ENCODE data around the gene SUPT3H. TPM values are rescaled to one million over a fixed set of nuclear protein-coding genes. Genes with fewer than 3 reads are reported as not detected.

SUPT3H gene
- total RNA-seq, 1 experiment from 2014 or later, result 3.6 TPM

- intact Hi-C loops (cut with micrococcal nuclease), result no loop called here
- H3K9me3 ChIP-seq (ENCODE audit: low read length), result no peaks in the 10 kb centered on the region
Measured at GRCh38 chr6:45003961-45004360, 373.8 kb downstream of the SUPT3H start.

GRCh38 chr6:45003387-45003786 is 374.3 kb downstream of the SUPT3H start:
- H2AFZ ChIP-seq (ENCODE audit: low read length), result no peak overlapping the region

More at GRCh38 chr6:45003961-45004360, 373.8 kb downstream of the SUPT3H start:
- Histone ChIP-seq H3K4me3 (ENCODE audit: low read length) (no peak overlapping the region), H3K27me3 (ENCODE audit: low read length) (no peaks in the 10 kb centered on the region), H3K79me2 (ENCODE audit: low read length) (no peaks in the 10 kb centered on the region), H3K9ac (ENCODE audit: low read length) (no peak overlapping the region), H3F3A (ENCODE audit: low read length, unreplicated experiment) (no peaks in the 10 kb centered on the region), H3K36me3 (ENCODE audit: low read depth, low read length) (no peaks in the 10 kb centered on the region), H4K20me1 (ENCODE audit: low read length) (no peaks in the 10 kb centered on the region), H3K27ac (ENCODE audit: low read length) (no peak overlapping the region), H3K4me1 (ENCODE audit: insufficient read depth, low read length) (no peaks in the 10 kb centered on the region), H2AFZ (ENCODE audit: low read length) (no peak overlapping the region), H3K9me2 (replicated peaks; ENCODE audit: low read length) (no peaks in the 10 kb centered on the region), H3K4me2 (ENCODE audit: low read length) (no peak overlapping the region)
- BruUV-seq (replicated peaks), result no TSS peak
- DNase-seq (no peak), ATAC-seq (no peak)
- POLR2A ChIA-PET (ENCODE audit: unreplicated experiment), result no interaction called here
- no peak for TF ChIP-seq CTCF (conservative IDR thresholded peaks at IDR 0.05; ENCODE audit: low read depth, low read length)
- no peak for TF ChIP-seq EZH2phosphoT487 (IDR thresholded peaks at IDR 0.05; ENCODE audit: borderline replicate concordance, low read length)
- no peak for TF ChIP-seq EZH2 (IDR thresholded peaks at IDR 0.05; ENCODE audit: low read length, unreplicated experiment)
- CTCF ChIA-PET, result no interaction called here

More at GRCh38 chr6:45003387-45003786, 374.3 kb downstream of the SUPT3H start:
- no peaks in the 10 kb centered on the region for H3K36me3 ChIP-seq (ENCODE audit: low read depth, low read length)
- TF ChIP-seq EZH2phosphoT487 (IDR thresholded peaks at IDR 0.05; ENCODE audit: borderline replicate concordance, low read length) (no peak), EZH2 (IDR thresholded peaks at IDR 0.05; ENCODE audit: low read length, unreplicated experiment) (no peak), CTCF (conservative IDR thresholded peaks at IDR 0.05; ENCODE audit: low read depth, low read length) (no peak)
- no peak overlapping the region for H3K4me2 ChIP-seq (ENCODE audit: low read length)
- no peaks in the 10 kb centered on the region for H3K9me3 ChIP-seq (ENCODE audit: low read length)
- POLR2A ChIA-PET (ENCODE audit: unreplicated experiment), result no interaction called here
- H3K79me2 ChIP-seq (ENCODE audit: low read length), result no peaks in the 10 kb centered on the region
- no peaks in the 10 kb centered on the region for H3F3A ChIP-seq (ENCODE audit: low read length, unreplicated experiment)
- H3K27ac ChIP-seq (ENCODE audit: low read length), result no peak overlapping the region
- intact Hi-C loops (cut with micrococcal nuclease), result no loop called here
- DNase-seq (no peak), ATAC-seq (no peak)
- no peak overlapping the region for H3K4me3 ChIP-seq (ENCODE audit: low read length)
- CTCF ChIA-PET, result no interaction called here
- H3K9me2 ChIP-seq (replicated peaks; ENCODE audit: low read length), result no peaks in the 10 kb centered on the region
- no peak overlapping the region for H3K9ac ChIP-seq (ENCODE audit: low read length)
- no TSS peak for BruUV-seq (replicated peaks)
- no peaks in the 10 kb centered on the region for H3K4me1 ChIP-seq (ENCODE audit: insufficient read depth, low read length)
- H3K27me3 ChIP-seq (ENCODE audit: low read length), result no peaks in the 10 kb centered on the region
- no peaks in the 10 kb centered on the region for H4K20me1 ChIP-seq (ENCODE audit: low read length)

Measured in PC-3 (cell line).